Measurements from ENCODE around the gene SYF2.
"Not testable (repeated sequence)": the region's sequence is repeated elsewhere in the genome, so short reads cannot be mapped to it uniquely, and the experiment has no call there.

Gene SYF2

DNA sequence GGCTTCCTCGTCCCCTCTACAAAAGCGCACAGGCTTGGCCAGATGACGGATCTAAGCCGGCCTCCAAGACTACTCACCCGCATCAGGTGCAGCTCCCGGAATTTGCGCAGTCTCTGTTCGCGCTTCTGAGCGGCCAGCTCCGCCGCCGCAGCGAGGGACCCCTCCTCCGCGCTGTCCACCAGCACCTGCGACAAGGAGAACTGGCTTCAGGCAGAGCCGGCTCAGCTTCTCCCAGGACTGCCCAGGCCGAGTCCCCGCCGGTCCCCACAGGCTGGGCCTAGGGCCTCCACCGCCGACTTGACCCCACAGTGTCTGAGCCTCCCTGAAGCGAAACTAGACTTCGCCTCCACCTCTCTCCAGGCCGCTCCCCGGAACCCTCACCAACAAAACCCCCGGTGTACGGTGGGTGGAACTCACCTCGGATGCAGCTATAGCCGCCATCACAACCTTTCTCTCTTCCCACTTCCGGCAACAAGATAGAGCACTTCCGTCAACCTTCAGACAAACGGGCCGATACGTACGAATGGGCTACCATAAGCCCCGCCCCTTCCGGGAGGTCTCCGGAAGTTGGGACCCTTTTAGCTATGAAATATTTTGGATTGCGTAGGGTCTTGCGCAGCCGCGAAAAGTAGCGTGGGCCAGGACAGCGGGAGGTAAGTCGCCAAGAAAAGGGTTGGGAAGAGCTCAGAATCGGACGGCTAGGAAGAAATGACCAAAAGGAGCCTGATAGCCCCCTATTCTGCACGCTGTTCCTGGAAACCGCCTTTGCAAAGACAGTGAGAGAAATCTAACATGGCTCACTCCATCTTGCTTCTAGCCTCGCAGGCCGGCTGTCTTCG, at the start of gene SYF2:
Gene SYF2 (minus strand): TSS at position 476 of the 839 bp plus-strand sequence. CDS start 35 bp downstream, at position 441.
- DNase-seq, result peak; percentile 96

DNA sequence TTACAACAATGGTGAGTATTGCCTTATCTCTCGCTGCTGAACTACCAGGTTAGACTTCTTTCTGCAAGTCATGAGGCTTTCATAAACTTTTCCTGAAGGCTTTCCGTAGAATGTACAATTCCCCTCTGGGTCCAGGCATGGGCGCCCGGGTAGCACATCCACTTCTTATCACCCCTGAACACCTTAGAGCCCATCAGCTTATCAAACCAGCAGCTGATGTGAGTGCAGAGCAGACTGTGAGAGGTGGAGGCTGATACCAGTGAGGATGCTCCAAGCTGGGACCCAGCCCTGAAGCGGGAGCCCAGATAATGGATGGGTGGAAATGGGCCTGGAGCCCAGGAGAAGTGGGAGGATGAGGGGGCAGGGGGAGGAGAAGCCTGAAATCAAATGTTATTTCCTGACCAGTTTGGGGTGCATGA, 47.4 kb upstream of the SYF2 start:
- DNase-seq, result not testable (repeated sequence)

DNA sequence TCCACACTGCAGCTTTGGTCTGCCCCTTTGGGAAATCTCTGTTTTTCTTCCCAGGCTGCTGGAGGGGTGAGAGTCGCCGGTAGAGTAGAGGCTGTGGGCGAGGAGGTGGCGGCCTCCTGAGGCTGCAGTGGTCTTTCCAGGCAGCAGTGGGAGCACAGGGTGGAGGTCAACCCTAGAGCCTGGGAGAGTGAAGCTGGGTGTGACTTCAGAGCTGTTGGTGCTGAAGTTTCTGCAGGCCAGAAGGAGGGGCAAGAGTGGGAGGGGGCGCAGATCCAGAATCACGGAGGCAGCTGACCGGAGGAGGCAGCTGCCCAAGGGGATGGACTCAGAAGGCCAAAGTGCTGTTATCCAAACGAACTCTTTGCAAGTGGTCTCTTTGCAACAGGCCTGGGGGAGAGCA, 46.5 kb upstream of the SYF2 start:
- not testable (repeated sequence) for DNase-seq

DNA sequence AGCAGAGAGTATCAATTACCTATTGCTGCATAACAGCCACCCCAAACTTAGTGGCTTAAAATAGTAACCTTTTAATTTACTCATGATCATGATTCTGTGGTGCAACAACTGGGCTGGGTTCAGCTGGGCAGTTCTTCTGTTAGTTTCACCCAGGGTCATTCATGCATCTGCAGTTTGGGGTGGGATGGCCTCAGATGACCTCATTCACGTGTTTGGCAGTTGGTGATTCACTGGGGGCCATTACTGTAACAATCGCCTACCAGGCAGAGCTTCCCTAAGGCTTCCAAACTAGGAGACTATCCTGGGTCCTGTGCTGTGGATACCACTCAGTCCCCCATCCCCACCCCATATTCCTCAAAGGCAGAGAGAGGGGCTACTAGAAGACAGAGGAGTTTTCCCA, 46.1 kb upstream of the SYF2 start:
- DNase-seq, result not testable (repeated sequence)

DNA sequence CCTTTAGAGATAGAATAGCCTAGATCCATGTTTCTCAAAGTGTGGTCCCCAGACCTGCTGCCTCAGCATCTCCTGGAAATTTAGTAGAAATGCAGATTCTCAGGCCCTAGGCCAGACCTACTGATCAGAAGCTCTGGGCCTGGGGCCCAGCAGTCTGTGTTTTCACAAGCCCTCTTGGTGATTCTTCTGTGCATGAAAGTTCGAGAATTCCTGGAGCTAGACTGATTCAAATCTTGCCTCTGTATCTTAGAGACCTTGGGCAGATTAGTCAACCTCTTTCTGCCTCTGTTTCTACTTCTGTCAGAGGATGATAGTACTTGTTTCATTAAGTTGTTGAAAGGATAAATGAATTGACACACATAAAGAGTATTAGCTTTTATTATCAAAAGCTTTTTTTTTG, 45.0 kb upstream of the SYF2 start:
- DNase-seq, result not testable (repeated sequence)

DNA sequence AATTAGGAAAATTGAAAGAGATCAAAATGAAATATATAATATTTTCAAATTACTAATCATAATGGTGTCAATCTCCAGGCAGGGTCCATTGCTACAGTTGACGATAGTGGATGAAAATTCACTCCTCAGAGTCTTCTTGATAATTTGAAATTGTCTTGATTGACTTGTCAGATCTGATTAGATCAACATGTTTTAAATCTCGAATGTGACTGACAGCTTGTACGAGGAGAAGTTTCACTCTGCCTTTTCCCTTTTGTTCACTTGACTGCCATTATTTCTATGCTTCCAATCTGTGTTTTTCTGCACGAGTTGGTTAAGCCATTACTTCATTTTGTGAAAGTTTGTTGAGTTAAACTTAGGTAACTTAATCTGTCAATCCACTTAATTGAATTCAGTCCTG, 43.3 kb upstream of the SYF2 start:
- DNase-seq, result not testable (repeated sequence)

DNA sequence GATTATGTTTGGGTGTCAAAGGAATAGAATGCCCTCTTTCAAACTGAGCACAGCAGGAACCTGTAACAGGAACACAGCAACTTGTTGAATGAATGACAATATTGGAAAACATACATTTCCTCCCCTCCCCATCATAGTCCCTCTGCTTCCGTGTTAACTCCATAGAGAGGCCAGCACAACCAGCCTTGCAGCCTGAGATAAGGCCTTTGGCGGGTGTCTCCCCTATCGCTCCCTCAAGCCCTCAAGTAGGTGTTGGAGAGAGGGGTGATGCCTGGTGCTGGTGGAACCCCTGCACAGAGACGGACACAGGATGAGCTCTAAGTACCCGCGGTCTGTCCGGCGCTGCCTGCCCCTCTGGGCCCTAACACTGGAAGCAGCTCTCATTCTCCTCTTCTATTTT, 39.9 kb upstream of the SYF2 start, which contains the start of gene RHD:
Gene RHD (plus strand): TSS at position 272 of the 400 bp plus-strand sequence. CDS start 39 bp downstream, at position 311.
- DNase-seq, result not testable (repeated sequence)

DNA sequence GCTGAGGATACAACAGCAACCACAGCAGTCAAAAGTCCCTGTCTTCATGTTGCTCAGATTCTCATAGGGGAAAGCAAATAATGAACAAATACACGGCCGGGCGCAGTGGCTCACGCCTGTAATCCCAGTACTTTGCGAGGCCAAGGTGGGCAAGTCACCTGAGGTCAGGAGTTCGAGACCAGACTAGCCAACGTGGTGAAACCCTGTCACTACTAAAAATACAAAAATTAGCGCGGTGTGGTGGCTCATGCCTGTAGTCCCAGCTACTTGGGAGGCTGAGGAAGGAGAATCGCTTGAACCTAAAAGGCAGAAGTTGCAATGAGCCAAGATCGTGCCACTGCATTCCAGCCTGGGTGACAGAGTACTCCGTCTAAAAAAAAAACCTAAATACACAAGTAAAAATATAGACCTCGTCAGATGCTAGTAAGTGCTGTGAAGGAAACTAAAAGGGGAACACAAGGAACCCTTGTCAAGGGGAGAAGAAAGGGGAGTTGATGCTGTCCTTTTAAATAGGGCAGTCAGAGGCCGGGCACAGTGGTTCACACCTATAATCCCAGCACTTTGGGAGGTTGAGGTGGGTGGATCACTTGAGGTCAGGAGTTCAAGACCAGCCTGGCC, 36.0 kb upstream of the SYF2 start:
- DNase-seq, result not testable (repeated sequence)

DNA sequence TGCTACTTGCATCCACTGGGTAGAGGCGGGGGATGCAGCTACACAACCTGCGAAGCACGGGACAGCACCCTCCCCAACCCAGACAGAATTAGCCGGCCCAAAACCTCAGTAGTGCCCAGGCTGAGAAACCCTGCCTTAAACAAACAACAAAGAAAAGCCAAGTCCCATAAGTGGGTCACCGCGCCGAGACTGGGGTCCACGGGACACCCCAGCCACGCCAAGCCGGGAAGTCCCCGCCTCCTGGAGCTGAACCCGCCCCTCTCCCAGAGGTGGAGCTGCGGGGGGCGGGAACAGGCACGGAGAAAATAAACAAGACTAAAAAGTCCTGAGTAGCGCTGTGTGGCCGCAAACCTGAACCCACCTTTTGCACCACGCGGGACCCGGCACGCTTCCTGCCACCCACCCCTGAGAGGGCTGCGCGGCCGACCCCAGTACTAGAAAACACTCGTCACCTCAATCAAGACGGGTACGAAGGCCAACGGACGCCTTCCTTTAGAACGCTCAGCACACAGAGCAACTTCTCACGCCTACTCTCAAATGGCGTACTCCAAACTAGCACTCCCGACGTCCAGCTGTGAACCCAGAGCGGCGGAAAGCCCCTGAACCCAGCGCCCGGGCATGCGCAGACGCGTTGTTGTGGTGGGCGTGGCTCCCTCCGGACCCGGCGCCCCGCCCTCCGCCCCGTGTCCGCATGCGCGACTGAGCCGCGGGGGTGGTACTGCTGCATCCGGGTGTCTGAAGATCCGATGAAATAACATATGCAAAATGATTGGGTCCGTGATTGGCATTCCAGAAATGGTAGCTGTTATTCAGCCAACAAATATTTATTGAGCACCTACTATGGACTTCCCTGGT, 35.2 kb upstream of the SYF2 start:
- peak; percentile 87 for DNase-seq

DNA sequence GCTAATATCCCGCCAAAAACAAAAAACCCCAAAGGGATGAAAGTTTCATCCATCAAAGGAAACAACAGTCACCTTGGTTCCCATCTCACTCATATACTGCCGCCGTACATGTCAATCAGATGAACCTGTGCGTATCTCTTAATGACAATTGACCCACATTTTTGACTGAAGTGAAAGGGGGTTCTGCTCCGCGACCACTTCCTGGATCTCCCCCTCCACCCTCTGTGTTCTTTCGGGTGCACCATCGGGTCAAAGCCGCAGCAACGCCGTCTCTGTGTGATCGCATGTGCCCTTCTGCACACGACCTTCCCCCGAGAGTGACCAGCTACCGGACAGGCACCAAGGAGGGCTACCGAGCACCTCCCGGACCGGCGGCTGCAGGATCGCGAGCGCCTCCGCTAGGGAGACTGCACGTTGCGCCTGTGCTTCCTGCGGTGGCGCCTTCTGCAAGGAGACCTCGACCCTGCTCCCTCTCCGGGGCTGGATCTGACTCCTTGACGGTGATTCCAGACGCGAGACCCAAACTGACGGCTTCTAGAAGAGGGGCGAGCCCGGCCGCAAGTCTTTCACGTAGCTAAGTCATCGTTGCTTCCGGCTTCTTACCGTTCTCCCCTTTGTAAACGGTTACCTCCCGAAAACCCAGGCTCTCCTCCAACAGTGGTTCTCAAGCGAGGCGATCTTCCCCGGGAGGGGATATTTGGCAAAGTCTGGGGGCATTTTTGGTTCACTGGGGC, 34.4 kb upstream of the SYF2 start:
- not testable (repeated sequence) for DNase-seq

DNA sequence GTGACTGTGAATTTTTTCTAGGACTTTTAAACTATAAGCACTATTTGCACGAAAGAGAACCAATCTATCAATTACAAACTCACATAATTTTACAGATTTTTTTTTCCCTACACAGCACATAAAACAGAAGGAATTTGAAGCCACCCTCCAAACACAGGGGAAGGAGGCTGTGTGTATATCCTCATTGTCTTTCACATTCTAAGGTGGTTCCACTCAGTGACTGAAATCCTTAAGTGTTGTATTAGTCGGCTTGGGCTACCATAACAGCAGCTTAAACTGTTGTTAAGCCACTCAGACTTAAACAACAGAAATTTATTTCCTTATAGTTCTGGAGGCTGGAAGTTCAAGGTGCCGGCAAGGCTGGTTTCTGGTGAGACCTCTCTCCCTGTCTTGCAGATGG, 28.0 kb upstream of the SYF2 start:
- DNase-seq, result not testable (repeated sequence)

DNA sequence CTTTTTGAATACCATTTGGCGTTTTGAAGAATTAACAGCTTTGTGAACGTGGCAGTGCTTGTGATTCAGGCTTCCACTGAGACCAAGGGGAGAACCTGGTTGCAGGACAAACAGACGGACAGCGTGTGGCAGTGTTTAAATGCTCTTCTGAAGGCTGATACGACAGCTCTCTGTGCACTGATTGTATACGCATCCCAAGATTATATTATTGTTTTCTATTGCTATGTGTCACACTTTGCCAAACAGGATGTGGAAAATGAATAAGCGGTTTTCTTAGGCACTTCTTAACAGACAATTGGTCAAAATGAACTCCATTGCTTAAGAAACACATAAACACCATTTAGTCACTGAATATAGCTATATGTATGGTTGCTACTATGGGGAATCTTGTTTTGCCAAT, 27.5 kb upstream of the SYF2 start:
- DNase-seq, result not testable (repeated sequence)

DNA sequence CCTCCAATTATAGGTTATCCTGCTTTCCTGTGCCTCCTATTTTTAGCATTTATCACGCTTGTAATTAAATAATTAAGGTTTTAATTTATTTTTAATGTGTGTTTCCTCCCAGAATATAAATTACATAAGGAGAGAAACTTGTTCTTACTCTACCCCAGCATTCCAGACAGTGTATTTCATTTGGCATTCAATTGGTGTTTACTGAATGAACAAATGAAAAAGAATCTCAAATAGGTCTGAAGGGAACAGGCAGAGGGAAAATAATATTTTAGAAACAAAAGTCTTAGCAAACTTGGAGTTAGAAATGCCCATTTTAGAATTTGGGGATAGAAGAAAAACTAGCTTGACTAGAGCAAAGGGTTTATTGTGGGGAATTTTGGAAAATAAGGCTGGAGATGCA, 24.9 kb upstream of the SYF2 start:
- DNase-seq, result no peak

DNA sequence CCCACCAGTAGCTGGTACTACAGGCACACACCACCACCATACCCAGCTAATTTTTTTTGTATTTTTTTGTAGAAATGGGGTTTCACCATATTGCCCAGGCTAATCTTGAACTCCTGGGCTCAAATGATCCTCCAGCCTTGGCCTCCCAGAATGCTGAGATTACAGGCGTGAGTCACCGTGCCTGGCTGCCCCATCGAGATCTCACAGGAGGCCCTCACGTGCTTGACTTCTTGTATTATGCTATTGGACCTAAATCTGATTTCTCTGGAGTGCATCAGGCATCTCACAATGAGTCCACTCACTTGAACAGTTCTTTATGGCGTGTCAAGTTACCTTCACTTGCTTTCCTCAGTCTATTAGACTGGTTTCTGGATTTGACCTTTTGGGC, 24.3 kb upstream of the SYF2 start:
- no peak for DNase-seq

DNA sequence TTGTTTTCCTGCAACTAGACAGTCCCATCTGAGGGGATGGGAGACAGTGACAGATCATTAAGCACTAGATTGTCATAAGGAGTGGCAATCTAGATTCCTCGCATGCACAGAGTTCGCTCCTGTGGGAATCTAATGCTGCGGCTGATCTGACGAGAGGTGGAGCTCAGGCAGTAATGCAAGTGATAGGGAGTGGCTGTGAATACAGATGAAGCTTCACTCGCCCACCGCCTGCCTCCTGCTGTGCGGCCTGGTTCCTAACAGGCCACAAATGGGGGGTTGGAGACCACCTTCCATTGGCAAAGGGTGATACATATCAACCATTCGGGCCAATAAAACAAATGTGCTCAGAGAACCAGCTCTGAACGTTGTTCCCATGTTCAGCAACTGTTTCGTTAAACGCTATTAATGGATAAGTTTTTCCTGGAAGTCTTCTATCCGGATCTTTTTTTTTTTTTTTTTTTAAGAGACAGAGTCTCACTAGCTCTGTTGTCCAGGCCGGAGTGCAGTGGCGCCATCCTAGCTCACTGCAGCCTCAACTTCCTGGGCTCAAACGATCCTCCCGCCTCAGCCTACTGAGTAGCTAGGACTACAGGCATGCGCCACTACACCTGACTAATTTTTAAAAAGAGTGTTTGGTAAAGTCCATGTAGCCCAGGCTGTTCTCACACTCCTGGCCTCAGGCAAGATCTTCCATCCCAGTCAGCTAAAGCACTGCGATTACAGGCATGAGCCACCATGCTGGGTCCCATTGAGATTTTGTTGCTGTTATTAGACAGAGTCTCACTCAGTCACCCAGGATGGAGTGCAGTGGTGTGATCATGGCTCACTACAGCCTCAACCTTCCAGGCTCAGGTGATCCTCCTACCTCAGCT, 23.6 kb upstream of the SYF2 start:
- DNase-seq, result no peak

DNA sequence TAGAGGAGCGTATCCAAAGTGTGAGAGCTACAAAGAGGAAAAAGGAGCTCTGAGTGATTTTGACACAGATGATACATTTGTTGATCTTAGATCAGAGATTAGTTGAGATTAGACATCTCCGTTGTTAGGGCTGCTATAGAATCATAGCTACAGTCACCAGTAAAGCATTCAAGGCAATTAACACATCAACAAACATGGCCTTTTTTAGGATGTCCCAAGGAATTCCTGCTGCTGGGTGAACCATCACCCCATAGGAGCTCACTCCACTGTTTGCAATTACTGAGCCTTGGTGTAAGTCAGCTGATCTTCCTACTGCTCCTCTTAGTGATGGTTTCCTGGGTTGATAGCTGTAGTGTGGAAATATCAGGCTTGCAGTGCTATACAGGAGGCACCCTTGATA, 21.6 kb upstream of the SYF2 start:
- no peak for DNase-seq

DNA sequence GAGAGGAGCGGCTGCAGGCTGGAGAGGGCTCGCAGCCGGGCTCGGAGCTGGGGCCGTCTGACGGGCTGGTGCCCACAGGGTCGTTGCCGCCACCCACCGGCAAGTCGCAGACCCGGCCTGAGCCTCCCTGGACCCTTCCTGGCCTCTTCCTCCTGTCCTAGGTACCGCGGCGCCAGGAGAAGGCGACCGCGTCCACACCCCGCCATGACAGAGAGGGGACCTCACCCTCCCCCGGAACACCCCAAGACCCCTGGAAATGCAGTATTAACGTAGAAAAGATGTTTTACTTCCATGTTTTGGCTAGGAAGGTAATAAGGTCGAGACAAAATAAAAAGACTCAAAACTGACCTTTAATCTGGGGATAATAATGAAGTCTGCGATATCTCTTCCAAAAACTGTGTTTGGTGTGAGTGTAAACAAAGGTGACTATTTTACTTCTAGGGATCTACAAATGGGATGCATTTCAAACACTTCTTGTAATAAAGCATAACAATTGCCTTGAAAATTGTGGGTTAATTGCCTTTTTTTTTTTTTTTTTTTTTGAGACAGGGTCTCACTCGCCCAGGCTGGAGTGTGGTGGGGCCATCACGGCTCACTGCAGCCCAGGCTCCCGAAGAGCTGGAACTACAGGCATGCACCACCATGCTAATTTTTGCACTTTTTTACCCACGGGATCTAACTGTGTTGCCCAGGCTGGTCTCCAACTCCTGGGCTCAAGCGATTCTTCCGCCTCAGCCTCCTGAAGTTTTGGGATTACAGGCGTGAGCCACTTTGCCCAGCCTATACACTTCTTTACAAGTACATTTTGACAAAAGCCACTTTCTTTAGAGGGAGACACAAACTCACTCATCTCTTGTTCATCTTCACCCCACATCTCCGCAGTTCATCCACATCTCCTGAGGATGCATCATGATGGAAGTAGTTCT, 15.8 kb upstream of the SYF2 start:
- no peak for DNase-seq

DNA sequence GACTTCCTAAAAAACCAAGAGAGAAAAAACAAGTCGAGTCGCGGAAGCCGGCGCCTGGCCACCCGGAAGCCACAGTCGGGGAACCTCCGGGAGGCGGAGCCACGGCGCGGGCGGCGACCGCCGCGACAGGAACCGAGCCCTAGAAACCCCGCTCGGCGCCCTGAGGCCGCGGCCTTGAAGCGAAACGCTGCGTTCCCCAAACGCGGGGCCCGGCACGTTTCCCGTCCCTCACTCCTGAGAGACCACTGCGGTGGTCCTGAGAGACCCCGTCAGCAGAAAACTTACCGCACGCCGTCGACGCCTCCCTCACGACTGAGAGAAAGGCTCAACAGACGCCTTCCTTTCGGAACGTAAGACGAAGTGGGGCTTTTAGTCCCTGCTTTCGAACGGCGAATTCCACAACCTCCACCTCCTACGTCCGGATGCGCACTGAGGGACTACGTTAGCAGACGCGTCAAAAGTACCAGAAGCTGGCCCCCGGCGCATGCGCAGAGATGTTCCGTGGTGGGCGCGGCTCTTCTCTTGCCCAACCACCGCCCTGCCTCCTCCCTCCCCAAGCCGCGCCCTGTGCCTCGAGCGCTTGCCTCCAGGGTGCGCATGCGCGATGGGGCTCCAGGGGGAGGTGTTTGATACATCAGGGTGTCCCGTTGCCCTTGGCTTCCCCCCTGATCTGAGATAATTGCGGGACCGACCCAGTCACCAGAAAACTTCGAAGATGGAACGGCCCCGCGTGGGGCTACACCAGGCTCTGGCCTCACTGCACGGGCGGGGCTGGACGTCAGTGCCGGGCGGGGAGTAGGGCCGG, 14.9 kb upstream of the SYF2 start, which contains the start of gene RSRP1:
Gene RSRP1 (minus strand): TSS at position 431 of the 805 bp plus-strand sequence. CDS start 491 bp downstream, outside the sequence.
- peak; percentile 99 for DNase-seq

DNA sequence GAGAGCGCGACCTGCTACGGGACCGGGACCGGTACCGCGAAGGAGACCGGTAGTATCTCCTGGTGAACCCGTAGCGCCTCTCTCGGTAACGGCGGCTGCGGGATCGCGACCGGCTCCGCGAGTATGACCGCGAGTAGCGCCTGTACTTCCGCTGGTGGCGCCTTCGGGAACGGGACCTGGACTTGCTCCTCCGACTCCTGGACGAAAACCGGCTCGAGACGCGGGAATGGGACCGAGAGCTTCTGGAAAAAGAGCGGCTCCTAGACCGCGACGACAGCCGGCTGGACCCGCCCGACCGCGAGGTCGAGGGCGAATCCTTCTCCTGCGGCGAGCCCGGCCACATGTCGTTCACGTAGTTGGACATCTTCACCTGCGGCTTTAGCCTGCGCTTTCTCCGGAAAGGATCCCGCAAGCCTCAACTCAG, 14.3 kb upstream of the SYF2 start:
- DNase-seq, result no peak

Data from right hindlimb (tissue), 1 donor.